ENCODE data around the gene PDZD2.
"Not testable (repeated sequence)": the region's sequence is repeated elsewhere in the genome, so short reads cannot be mapped to it uniquely, and the experiment has no call there.

The PDZD2 gene

DNA sequence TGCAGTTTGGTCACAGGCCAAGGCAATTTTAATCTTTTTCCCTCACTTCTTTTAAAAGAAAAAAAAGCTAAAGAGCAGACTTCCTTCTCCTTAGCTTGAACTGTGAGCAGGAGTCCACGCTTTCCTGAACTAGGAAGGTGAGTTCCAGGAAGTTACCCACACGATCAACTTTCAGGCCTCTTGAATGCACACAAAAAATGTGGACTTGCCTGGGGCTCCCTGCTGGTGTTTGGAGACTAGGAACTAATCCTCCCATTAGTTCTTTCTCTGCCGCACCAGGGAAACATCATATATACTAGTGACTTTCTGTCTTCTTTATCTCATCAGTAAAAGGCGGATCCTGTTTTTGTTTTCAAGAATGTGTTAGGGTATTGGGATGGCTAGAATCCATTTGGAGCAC, 295.2 kb downstream of the PDZD2 start:
- peak; percentile 67 for DNase-seq (ENCODE audit: low spot score)

DNA sequence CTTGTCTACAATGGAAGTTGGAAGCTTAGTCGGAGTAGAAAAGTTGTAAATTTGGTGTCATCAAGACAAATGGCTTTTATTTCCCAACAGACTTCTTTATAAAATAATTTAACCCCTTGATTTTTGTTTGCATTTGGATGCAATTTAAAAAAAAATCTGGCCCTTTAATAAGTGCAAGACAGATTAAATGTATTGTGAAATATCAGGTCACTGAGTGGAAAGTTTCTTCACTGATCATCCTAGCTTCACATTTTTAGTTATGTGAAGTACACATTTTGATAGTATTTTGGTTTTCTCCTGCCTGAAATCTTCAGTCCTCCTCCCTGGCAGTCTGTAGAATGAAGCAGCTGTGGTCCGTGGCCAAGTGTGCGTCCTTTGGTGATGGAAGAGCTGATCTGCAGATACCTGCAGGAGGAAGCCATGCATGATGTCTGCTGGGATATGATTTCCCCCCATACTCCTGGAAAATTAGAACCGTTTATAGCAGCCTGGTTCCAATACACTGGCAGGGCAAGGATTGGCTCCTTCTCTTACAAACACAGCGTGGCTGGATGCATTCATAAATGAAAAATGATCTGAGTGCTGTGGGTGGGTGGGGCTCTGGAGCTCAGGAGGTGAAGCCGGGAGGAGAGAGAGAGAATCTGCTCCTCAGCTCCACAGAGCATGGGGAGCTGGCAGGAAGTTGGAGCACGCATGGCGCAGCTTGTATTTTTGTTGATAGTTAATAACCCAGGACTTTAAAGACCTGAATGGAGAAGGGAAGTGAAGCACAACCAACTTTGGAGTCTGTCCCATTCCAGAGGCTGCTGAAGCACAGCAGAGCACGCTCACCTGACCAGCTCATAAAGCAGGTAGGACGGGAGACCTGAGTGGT, 296.8 kb downstream of the PDZD2 start:
- peak; percentile 55 for DNase-seq (ENCODE audit: low spot score)

DNA sequence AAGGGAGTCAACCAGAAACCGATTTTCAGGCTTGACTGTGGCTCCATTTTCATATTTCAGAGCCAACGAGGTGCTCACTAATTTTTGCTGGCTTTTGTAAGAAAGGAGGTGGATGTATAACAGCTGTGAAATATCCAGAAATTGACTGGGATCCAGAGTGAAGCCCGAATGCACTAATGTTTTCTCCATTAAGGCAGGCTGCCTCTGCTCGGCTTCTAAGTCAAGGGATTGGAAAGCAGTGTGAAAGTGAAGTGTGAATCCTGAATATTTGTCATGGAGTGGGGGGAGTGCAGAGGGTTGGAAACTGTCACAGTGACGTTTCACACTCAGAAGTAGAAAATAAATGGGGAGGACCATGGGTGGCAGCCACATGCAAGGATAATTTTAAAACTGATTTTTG, 297.8 kb downstream of the PDZD2 start:
- no peak for DNase-seq (ENCODE audit: low spot score)

DNA sequence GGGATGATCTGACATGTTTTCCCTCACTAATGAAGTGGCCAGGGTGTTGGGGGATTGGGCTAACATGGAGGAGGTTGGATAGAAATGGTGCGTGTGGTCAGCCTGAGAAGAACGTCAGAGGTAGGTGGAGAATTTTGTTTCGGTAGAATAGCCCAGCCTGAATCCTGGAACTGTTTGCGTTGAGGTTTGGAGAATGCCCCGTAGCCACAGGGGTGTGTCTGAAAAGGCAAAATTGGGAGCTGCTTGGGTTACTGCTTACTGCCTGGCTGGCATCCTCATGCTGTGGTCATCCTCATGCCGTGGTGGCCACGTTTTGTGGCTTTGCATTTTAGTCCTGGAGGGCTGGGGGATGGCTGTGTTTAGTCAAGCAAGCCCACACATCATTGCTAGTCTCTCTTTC, 298.3 kb downstream of the PDZD2 start:
- DNase-seq (ENCODE audit: low spot score) = no peak

DNA sequence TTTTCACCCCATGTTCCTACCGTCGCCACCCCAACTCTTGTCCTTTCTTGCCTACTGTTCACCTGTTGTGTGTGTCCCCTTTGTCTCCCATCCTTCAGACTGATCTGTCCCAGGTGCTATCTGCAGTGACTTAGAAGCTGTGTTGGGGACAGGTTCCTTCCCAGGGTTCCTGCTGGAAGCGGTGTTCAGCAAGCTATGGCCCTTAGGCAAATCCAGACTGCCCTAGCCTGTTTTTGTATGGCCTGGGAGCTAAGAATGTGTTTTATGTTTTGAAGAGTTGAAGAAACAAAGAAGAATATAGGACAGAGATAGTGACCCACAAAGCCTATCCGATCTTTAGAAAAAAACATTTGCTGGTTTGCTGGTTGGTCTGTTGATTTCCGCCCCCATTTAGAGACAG, 298.8 kb downstream of the PDZD2 start:
- no peak for DNase-seq (ENCODE audit: low spot score)

DNA sequence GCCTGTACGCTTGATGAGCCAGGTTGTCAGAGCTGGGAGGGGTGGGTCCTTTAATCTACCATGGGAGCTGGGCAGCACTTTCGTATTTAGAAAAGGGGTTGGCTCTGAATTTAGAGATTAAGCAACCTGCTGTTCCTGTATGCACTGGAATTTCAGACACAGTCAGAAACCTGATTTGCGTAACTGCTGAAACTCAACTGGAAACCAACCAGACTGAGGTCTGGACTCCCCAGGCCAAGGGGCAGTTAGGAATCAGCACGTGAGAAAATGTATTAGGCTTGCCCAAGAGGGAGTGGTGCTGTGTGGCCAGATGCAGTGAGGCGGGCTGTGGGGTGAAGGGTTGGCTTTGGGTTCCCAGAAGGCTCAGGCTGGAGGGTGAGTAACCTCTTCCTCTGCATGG, 300.2 kb downstream of the PDZD2 start:
- no peak for DNase-seq (ENCODE audit: low spot score)

DNA sequence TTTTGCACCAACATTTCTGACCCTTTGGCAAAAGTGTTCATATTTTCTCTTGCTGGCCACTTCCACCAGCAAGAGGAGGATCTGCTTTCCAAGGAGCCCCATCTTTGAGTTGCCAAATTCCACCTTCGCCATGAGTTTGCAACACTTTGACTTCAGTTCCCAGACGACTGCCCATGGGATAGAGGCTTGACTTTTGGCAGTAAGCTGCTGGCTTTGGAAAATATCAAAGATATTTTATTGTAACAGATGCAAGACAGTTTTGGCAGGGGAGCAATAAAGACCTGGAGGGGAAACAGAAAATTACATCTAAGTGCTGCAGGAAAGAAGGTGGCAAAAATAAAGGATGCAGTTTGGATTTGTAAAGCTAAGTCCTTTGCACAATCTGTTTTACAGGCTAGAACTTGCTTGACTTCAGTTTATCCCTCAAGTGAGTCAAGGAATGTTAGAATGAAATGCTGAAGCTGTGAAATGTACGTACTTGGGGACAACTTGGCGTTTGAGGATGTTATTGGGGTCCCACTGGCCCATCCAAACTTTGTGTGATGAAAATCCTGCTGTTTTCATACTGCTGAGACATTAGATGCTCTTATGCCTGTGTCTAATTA, 302.3 kb downstream of the PDZD2 start:
- no peak for DNase-seq (ENCODE audit: low spot score)

DNA sequence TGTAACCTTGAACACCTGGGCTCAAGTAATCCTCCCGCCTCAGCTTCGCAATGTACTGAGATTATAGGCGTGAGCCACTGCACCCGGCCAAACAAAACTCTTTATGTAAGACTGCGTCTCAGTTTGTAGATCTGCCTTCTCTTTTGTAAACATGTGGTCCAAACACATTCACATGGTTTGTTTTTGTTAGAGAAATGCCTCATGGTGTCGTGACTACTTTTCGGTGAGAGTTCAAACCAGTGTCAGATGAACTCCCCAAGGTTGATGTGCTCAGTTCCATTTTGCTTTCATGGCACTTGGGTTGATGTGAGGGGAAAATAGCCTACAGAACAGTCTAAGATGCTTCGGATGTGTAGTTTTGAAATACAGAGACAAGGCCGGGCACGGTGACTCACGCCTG, 303.6 kb downstream of the PDZD2 start:
- no peak for DNase-seq (ENCODE audit: low spot score)

DNA sequence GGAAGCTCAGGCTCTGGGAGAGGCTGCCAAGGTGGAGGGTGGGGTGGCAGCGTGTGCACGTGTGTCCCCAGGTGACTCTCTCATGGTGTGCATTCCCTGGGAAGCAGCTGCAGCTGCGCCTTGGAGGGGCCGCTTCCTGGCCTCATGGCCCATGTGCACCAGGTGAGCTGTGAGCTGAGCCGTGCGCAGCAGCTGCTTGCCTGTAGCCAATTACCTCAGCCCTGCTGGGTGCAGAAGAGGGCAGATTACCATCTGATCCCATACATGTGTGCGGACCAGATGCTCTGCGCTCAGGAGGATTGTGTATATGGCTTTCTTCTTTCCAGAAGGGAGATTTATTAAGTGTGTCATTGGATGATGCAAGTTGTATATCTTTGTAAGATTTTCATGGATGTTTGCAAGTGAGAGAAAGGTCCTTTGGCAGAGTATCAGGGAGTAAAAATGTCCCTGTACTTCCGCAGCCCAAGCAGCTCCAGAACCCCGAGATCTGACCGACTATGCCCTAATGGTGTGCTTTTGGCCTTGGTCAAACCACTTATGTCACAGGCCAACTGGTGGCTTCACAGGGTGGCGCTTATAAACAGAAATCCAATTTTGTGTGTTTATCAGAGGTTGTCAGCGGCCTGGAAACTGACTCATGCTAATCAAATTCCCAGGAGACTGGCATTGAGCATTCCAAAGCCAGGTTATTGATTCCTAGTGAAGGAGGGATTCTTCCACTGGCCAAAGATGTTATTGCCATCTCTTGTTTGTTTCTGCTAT, 305.9 kb downstream of the PDZD2 start:
- DNase-seq (ENCODE audit: low spot score) = no peak

DNA sequence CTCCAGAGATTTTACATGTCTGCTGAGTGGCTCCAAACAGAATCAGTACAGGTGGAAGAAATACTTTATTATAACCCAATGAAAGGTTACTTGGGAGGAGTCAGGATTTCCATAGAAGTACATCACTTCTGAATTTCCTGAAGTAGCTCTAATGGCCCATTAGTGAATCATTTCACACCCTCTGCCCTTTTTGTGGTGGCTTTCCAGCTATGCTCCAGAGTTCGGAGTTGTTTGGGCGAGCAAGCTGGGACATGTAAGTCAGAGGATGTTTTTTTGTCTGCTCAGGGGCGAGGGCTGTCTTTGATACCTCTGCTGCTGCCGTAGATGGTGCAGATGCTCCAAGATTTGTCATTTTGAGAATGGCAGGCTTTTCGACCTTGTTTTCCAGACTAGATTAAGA, 309.1 kb downstream of the PDZD2 start:
- no peak for DNase-seq (ENCODE audit: low spot score)

DNA sequence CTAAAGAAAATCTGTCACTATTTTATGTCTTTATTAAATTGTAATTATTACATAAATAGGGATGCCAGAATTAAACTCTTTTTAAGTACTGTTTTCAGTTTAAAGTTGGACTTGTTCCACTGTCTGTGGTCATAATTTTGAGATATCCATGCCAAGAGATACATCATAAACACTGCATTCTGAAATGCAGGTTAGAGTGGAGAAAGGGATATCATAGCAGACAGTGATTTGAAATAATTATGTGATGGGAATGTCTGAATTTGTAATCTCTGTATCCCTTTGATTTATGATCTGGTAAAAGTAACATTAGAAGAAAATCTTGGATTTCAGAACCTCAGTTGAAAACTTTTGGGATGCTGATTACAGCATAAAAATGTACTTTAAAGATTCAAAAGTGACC, 313.1 kb downstream of the PDZD2 start:
- DNase-seq (ENCODE audit: low spot score) = no peak

DNA sequence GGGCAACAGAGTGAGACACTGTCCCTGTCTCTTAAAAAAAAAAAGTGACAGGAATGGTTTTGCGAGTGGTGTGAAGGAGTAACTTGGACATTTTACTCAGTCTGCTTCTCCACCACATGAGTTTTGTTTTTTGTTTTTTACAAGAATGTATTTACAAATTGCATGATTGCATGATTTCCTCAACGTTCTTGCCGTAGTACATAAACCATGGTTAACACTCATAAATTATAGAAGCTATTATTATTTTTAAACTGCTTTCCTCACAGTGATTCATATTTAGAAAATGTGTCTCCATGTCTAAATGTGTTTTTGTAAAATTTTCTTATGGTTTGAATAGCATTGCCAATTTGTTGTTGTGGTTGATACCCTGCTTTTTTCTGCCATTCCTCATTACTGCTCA, 315.2 kb downstream of the PDZD2 start:
- no peak for DNase-seq (ENCODE audit: low spot score)

DNA sequence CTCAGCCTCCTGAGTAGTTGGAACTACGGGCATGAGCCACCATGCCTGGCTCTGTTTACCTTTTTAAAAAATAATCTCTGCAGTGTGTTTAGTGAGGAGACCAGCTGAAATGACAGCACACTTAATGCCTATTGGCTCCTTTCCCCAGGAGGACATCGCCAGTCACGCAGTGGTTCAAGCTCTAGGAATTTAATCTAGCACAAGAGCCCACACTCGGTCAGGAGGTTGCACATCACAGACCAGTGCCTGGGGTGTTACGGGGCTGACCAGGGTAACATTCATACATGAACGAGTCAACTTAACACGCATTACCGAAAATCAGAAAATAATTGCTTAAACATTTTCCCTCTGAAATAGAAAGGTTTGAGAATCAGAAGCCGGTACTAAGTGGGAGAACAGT, 318.2 kb downstream of the PDZD2 start:
- DNase-seq (ENCODE audit: low spot score) = no peak

DNA sequence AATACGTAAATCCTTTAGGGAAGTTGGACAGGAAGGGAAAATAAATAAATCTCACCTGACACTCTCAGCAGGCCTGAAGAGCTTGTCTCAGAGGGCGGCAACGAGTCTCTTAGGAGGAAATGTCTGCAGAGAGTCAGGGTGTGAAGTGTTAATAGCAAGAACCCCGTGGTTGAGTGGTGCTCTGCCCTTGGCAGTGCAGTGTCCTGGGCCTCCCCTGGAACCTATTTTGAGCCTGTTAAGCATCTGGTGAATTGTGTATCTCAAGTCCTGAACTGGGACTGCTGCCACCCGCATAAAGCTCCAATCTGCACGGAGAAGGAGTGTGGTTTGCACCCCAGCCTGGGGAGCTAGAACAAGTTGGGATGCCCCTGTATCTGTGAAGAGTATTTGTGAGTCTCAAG, 323.4 kb downstream of the PDZD2 start:
- DNase-seq (ENCODE audit: low spot score) = no peak

DNA sequence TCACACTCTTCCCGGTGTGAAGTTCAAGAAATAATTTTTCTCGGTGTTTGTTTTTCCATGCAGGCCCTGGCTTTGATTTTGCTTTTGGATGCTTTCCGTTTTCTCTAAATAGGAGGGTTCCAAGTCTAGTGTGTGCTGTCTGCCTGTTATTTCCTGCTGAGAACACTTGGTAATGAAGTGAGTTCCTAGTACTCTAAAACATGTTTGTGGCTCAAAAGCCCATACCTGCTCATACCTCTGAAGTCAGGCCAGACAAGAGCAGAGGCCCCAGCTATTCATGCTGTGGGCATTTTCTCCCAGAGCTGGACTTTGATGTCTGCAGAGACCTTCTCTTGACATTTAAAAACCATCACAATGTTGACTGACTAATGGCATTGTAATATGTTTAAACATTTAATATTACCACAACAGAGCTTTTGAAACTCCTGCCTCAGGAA, 324.0 kb downstream of the PDZD2 start:
- no peak for DNase-seq (ENCODE audit: low spot score)

DNA sequence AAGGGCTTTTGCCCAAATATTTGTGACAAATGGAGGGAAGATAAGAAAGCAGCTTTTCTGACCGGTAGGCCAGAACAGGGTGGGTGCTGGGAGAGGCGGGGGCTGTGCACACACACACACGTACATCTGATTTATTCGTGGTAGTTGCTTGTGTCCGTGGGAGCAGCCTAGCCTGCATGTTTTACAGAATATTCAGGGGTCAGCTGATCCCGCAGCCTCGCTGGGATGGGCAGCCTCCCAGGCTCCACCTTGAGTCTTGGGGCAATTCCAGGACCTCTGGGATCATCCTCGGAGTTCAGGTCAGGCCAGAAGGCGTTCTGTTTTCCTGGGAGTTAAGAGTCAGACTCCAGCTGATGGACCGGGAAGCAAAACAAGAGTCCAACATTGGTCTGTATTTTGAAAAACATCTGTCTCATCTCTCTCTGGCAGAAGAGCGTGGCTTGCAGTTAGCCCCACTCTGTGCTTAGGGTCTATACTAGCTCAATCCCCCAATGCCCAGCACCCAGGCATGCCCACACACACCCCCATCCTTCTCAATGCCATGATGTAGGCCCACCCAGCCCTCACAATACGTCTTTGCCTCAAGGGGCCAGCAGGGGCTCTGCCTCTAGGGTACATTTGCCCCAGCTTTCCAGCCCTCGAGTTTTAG, 324.6 kb downstream of the PDZD2 start:
- no peak for DNase-seq (ENCODE audit: low spot score)

DNA sequence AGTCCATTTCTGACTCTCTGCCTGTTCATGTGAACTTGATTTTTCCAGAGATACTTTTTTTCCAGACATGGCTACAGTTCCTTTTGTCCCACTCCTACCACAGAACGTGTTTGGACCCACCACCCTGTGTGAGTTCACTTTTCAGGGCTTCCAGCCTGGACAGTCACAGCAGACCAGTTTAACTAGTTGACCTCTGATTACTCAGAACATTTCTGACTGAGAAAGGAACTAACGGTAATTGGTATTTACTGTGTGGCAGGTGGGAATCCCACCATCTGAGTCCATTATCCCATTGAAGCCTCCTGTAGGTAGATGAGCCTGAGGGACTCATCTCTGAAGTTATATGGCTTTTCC, 325.1 kb downstream of the PDZD2 start:
- no peak for DNase-seq (ENCODE audit: low spot score)

DNA sequence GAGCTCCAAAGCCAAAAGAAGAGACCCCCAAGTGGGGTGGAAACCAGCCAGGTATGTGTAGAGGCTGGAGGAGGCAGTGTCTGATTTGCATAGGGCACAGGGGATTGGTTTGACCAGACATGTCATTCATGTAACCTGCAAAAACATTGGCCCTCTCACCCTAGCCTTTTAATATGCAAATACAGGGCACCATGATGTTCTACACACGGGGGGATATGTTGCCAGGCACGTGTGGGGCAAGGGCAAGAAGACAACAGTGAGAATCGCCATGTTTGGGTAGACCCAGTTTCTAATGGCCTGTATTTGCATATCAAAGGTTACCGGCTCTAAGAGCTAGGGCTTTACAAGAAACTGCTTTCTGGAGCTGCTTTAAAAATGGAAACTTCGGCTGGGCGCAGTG, 326.3 kb downstream of the PDZD2 start:
- peak; percentile 25 for DNase-seq (ENCODE audit: low spot score)

DNA sequence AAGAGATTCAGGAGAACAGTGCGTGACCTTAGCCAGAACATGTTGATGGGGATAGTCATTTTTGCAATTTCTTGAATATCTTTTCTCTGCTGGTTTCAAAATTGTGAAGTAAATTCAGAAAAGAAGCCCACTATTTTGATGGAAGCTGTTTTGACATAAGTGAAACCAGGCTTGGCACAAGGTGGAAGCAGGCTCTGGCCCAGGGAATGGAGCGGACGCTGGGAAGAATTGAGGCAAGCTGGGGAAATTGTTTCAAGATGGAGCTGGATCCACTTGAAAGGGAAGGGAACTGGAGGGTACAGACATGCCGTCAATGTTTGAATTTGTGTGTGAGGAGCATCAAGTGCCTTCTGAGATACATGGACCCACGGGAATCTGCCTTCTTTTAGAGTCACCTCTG, 328.0 kb downstream of the PDZD2 start:
- no peak for DNase-seq (ENCODE audit: low spot score)

DNA sequence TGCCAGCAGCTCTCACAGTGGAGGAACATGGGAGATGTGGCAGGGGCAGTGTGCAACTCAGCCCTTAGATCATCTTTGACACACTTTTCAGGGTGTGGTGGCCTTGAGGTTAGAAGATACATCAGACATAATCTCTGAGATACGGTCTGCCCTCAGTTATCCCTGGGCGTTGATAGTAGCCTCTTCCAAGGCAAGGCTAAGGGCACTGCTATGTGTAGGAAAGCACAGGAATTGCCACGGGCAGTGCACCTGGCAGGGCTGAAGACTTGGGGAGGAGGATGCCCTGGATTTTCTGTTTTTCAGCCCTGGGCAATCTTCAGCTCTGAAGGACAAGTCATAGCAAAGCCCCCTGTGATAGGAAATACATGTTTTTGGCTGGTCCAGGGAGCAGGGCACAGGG, 328.5 kb downstream of the PDZD2 start:
- DNase-seq (ENCODE audit: low spot score) = no peak

DNA sequence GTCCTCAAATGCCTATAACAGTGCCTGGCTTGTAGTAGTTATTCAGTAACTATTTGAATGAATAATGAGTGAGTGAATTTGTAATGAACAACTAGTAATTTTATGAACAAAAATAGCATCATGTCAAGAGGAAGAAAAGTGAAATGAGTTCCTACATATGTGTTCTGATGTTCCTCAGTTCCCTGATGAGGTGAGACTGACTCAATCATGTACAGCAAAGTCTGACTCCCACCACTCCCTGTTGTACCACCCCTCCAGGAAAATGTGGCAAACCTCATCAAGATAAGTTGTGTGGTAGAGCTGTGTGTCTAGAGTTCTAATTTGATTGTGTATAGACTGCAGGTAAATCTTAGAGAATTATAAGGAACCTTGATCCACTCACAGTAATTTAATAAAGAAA, 333.6 kb downstream of the PDZD2 start:
- DNase-seq (ENCODE audit: low spot score) = no peak

DNA sequence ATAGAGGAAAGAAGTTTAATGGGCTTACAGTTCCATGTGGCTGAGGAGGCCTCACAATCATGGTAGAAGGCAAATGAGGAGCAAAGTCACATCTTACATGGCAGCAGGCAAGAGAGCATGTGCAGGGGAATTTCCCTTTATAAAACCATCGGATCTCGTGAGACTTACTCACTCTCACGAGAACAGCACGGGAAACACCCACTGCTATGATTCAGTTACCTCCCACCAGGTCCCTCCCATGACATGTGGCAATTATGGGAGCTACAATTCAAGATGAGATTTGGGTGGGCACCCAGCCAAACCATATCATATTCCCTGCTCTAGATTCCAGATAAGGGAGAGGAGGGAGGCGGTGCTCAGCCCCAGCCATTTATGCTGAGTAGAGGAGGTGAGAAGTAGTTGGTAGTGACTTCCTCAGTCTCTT, 336.3 kb downstream of the PDZD2 start:
- not testable (repeated sequence) for DNase-seq (ENCODE audit: low spot score)

DNA sequence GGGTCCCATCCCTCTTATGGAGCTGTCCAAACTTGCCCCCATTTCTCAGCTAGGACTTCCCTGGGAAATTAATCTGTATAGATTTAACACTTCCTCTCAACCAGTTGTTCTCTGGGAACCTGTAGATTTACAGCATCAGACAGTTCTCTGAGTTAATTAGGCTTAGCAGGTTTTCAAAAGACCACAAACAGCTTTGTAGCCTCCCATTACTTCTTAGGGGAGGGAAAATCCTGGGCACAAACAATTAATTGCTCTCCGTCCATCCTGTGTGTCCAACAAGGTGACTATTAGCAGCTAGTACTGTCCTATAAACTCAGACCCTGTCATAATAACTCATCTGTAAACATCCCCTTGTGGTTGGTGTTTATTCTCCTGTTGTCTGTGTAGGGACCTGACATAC, 337.2 kb downstream of the PDZD2 start:
- no peak for DNase-seq (ENCODE audit: low spot score)
